Activated effector memory CD4-positive, alpha-beta T cell treated with anti-CD3 and anti-CD28 coated beads, Interleukin-2, amount 50 U/mL, for 16 hours (primary cell): ENCODE results near the gene FAM20C.
"Not testable (repeated sequence)": the region's sequence is repeated elsewhere in the genome, so short reads cannot be mapped to it uniquely, and the experiment has no call there.

Experiments
- DNase-seq: peaks from one replicate; pipeline ENCODE4 v3.0.0-alpha.2; 2020

The FAM20C gene

GRCh38 chr7:230274-230673 is 37.9 kb downstream of the FAM20C start:
- no peak for DNase-seq

- DNase-seq = no peak
Measured at GRCh38 chr7:231030-231857, 38.9 kb downstream of the FAM20C start.

- no peak for DNase-seq
Measured at GRCh38 chr7:231858-232246, 39.5 kb downstream of the FAM20C start.

- DNase-seq = no peak
Measured at GRCh38 chr7:232410-233248, 40.3 kb downstream of the FAM20C start.

- no peak for DNase-seq
Measured at GRCh38 chr7:233249-234035, 41.1 kb downstream of the FAM20C start.

GRCh38 chr7:234051-234707 is 41.8 kb downstream of the FAM20C start:
- DNase-seq = no peak

GRCh38 chr7:234708-235553 is 42.6 kb downstream of the FAM20C start:
- no peak for DNase-seq

GRCh38 chr7:235576-236395 is 43.4 kb downstream of the FAM20C start:
- no peak for DNase-seq

- no peak for DNase-seq
Measured at GRCh38 chr7:236967-237366, 44.6 kb downstream of the FAM20C start.

- no peak for DNase-seq
Measured at GRCh38 chr7:237385-237784, 45.0 kb downstream of the FAM20C start.

- no peak for DNase-seq
Measured at GRCh38 chr7:240146-240676, 47.8 kb downstream of the FAM20C start.

GRCh38 chr7:240887-241421 is 48.6 kb downstream of the FAM20C start:
- no peak for DNase-seq

- no peak for DNase-seq
Measured at GRCh38 chr7:241513-241912, 49.1 kb downstream of the FAM20C start.

GRCh38 chr7:242826-243579 is 50.6 kb downstream of the FAM20C start:
- DNase-seq = not testable (repeated sequence)

- not testable (repeated sequence) for DNase-seq
Measured at GRCh38 chr7:243580-243978, 51.2 kb downstream of the FAM20C start.

- no peak for DNase-seq
Measured at GRCh38 chr7:244974-245373, 52.6 kb downstream of the FAM20C start.

GRCh38 chr7:245574-246295 is 53.4 kb downstream of the FAM20C start:
- DNase-seq = no peak

- no peak for DNase-seq
Measured at GRCh38 chr7:246451-246850, 54.1 kb downstream of the FAM20C start.

GRCh38 chr7:247181-247580 is 54.8 kb downstream of the FAM20C start:
- DNase-seq = no peak
